Kidney (tissue), 14 donors: Measurements from ENCODE around the gene SPIRE1. TPM values are rescaled to one million over a fixed set of nuclear protein-coding genes. Genes with fewer than 3 reads are reported as not detected.
"Not testable (repeated sequence)": the region's sequence is repeated elsewhere in the genome, so short reads cannot be mapped to it uniquely, and the experiment has no call there.

ENCODE experiments used
- DNase-seq, 5 donors: peaks; one replicate each; pipeline ENCODE4 v3.0.0-alpha.2; 2013 to 2020
- FAIRE-seq: peaks from 2 replicates; lab custom pipeline; 2012; peaks lifted over from hg19 to GRCh38; lab: Jason Lieb, UNC
- H3K27ac ChIP-seq, 2 donors: one replicate each; pipeline ENCODE4 v1.7.0; 2013; ENCODE audit warnings: low read depth in 2 of 2, low read length in 2 of 2, inconsistent platforms in 1 of 2
- H3K27me3 ChIP-seq: one replicate; pipeline ENCODE4 v1.7.1; 2013; ENCODE audit warnings: low read length, inconsistent platforms; ENCODE audit not compliant: control insufficient read depth, insufficient read depth
- H3K36me3 ChIP-seq, 3 donors: one replicate each; pipeline versions ENCODE4 v1.7.0 to v1.7.1; 2013; ENCODE audit warnings: low read length in 3 of 3, control low read depth in 1 of 3, inconsistent platforms in 1 of 3; ENCODE audit not compliant: insufficient read depth in 3 of 3, control insufficient read depth in 2 of 3
- H3K4me1 ChIP-seq, 3 donors: one replicate each; pipeline versions ENCODE4 v1.7.0 to v1.7.1; 2013; ENCODE audit warnings: low read length in 3 of 3, inconsistent platforms in 1 of 3, low read depth in 1 of 3; ENCODE audit not compliant: control insufficient read depth in 2 of 3, insufficient read depth in 2 of 3
- H3K4me3 ChIP-seq, 3 donors: one replicate each; pipeline versions ENCODE4 v1.7.0 to v1.8.1; 2013; ENCODE audit warnings: low read length in 3 of 3, control low read depth in 1 of 3, inconsistent platforms in 1 of 3
- H3K9ac ChIP-seq, 3 donors: one replicate each; pipeline versions ENCODE4 v1.7.0 to v1.7.1; 2013; ENCODE audit warnings: low read length in 3 of 3, control low read depth in 1 of 3, inconsistent platforms in 1 of 3
- H3K9me3 ChIP-seq, 3 donors: one replicate each; pipeline versions ENCODE4 v1.7.0 to v1.7.1; 2013; ENCODE audit warnings: low read length in 3 of 3, control low read depth in 1 of 3, inconsistent platforms in 1 of 3; ENCODE audit not compliant: control insufficient read depth in 2 of 3, insufficient read depth in 1 of 3
- intact Hi-C: fragments of 100-400 bp; cut with DNase I; formaldehyde crosslinking; loops from one replicate; pipeline ENCODE4 v1.11.1; 2022
- polyA plus RNA-seq: library from polyadenylated mRNA; stranded (reverse); fragments of 350-450 nt; fragmentation: Illumina TruSeq; extraction: RNeasy Lipid Tissue Mini Kit (QIAGEN cat#74804); gene quantifications from one replicate; pipeline ENCODE4 v1.2.3, GENCODE V29; 2014; ENCODE audit warnings: low read depth, low replicate concordance; ENCODE audit not compliant: insufficient read depth
- total RNA-seq: library from RNA; stranded (reverse); fragmentation: NEBNext Ultra II Directional; extraction: Animal tissue kit (Norgen Biotek cat#: 25700); gene quantifications from one replicate; pipeline ENCODE4 v1.2.1, GENCODE V29; 2021
- TF ChIP-seq, protein P1 (sequence below): IDR thresholded peaks from 3 replicates; pipeline ENCODE4 v1.5.1; 2012; ENCODE audit warnings: mild to moderate bottlenecking, moderate library complexity, borderline replicate concordance; ENCODE audit not compliant: insufficient read depth; ENCODE audit errors: extremely low read depth
- donor health status: control.
- donor health status: control.
- donor health status: control.
- donor health status: control.
- donor health status: control.
- donor health status: DM: yes; HTN: yes; CAD: no.
- donor health status: Normal renal cell carcinoma (clear cell type).

Gene SPIRE1
- total and polyA plus RNA-seq, 2 donors from 2014 or later = 12.3 to 35.1 TPM

GRCh38 chr18:12411456-12411855 is 246.5 kb downstream of the SPIRE1 start:
- no peak for DNase-seq
- FAIRE-seq = no peak
- H3K27ac ChIP-seq = no peak overlapping the region
- no peaks in the 10 kb centered on the region for H3K27me3 ChIP-seq
- peaks cover 0 to 7% (median 0%) of the 10 kb centered on the region in 3 donors for H3K4me1 ChIP-seq
- no peaks in the 10 kb centered on the region for H3K9me3 ChIP-seq
- H3K9ac ChIP-seq = no peak overlapping the region
- TF ChIP-seq, protein P1, sequence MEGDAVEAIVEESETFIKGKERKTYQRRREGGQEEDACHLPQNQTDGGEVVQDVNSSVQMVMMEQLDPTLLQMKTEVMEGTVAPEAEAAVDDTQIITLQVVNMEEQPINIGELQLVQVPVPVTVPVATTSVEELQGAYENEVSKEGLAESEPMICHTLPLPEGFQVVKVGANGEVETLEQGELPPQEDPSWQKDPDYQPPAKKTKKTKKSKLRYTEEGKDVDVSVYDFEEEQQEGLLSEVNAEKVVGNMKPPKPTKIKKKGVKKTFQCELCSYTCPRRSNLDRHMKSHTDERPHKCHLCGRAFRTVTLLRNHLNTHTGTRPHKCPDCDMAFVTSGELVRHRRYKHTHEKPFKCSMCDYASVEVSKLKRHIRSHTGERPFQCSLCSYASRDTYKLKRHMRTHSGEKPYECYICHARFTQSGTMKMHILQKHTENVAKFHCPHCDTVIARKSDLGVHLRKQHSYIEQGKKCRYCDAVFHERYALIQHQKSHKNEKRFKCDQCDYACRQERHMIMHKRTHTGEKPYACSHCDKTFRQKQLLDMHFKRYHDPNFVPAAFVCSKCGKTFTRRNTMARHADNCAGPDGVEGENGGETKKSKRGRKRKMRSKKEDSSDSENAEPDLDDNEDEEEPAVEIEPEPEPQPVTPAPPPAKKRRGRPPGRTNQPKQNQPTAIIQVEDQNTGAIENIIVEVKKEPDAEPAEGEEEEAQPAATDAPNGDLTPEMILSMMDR = no peak
- no peaks in the 10 kb centered on the region for H3K36me3 ChIP-seq
- H3K4me3 ChIP-seq = no peak overlapping the region
- intact Hi-C loops = no loop called here

DNA sequence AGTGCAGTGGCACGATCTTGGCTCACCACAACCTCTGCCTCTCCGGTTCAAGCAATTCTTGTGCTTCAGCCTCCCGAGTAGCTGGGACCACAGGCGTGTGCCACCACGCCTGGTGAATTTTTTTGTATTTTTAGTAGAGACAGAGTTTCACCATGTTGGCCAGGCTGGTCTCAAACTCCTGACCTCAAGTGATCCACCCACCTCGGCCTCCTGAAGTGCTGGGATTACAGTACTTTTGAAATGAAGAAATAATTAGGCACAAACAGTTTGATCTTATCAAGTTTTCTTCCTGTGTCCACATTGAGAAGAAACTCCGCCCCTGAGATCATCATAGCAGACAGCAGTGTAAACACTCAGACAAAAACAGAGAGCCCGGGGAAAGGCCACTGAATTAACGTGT is 247.2 kb downstream of the SPIRE1 start:
- H3K27me3 ChIP-seq, FAIRE-seq, intact Hi-C loops, H3K4me3 ChIP-seq, H3K9ac ChIP-seq, H3K27ac ChIP-seq, DNase-seq, H3K9me3 ChIP-seq, H3K4me1 ChIP-seq, H3K36me3 ChIP-seq: not testable (repeated sequence)

DNA sequence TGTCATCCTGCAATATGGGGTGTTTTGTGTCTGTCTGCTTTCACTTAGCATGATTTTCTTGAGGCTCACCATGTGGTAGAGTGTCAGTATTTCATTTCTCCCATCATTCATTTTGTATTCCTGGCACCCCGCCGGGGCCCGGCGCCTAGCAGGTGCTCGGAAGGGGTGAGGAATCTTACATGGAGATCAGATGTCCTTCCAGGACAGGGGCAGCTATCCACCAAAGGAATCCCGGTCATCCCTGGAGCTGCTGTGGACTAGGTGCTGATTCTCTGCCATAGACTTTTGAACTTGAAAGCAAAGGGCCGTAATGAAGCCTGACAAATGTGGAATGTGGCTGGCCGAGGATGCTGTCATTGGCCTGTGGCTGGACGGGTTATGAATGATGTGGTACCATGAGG is 247.8 kb downstream of the SPIRE1 start:
- H3K4me1 ChIP-seq = peaks cover 0 to 4% (median 0%) of the 10 kb centered on the region in 3 donors
- H3K27ac ChIP-seq = no peak overlapping the region
- no peaks in the 10 kb centered on the region for H3K9me3 ChIP-seq
- FAIRE-seq (no peak), DNase-seq (no peak)
- intact Hi-C loops = no loop called here
- TF ChIP-seq, protein P1 = no peak
- no peaks in the 10 kb centered on the region for H3K36me3 ChIP-seq
- H3K27me3 ChIP-seq = no peaks in the 10 kb centered on the region
- H3K9ac ChIP-seq = no peak overlapping the region
- H3K4me3 ChIP-seq = no peak overlapping the region

DNA sequence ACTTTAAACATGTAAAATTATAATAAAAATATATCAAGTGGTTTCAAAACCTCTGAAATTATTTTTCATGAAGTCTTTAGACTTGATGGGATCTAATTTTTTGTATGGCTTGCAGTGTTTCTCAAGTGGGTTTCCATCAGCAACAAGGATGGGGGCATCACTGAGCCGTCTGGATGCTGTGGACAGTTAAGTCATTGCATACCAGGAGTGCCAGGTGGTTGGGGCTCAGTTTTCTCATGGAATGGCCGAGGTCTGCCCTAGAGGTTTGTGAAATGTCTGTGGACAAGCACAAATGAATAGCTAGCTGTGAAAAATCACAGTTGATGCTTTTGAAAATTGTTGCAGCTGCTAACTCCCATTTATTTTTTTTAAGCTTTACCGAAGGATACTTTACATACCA is 248.4 kb downstream of the SPIRE1 start:
- intact Hi-C loops = no loop called here
- Histone ChIP-seq H3K9me3 (no peaks in the 10 kb centered on the region), H3K36me3 (no peaks in the 10 kb centered on the region), H3K4me3 (no peak overlapping the region), H3K27ac (no peak overlapping the region), H3K4me1 (peaks cover 0 to 4% (median 0%) of the 10 kb centered on the region in 3 donors), H3K9ac (no peak overlapping the region), H3K27me3 (no peaks in the 10 kb centered on the region)
- DNase-seq (peak in 2 of 5 donors; percentile 51 to 54), FAIRE-seq (no peak)
- TF ChIP-seq, protein P1 = no peak
